Transverse colon (tissue), 4 donors: Measurements from ENCODE around the gene PRRG2. TPM values are rescaled to one million over a fixed set of nuclear protein-coding genes. Genes with fewer than 3 reads are reported as not detected.

Experiments used
- DNase-seq: peaks from one replicate; pipeline ENCODE4 v3.0.0-alpha.2; 2019
- H3K27ac ChIP-seq, 4 donors: fragments of 200-600 bp; sonication (generic); 2 replicates each; pipeline ENCODE4 v1.5.1; 2016 to 2018; ENCODE audit warnings: inconsistent platforms in 4 of 4
- H3K27me3 ChIP-seq: fragments of 200-600 bp; sonication (generic); 2 replicates; pipeline ENCODE4 v1.5.1; 2017; ENCODE audit warnings: inconsistent platforms
- H3K36me3 ChIP-seq, 4 donors: fragments of 200-600 bp; sonication (generic); 2 replicates each; pipeline ENCODE4 v1.5.1; 2017 to 2019; ENCODE audit warnings: inconsistent platforms in 4 of 4
- H3K4me1 ChIP-seq, 4 donors: fragments of 200-600 bp; sonication (generic); 2 replicates each; pipeline ENCODE4 v1.5.1; 2017 to 2020; ENCODE audit warnings: inconsistent platforms in 4 of 4
- H3K4me3 ChIP-seq, 4 donors: fragments of 200-600 bp; sonication (generic); 1 replicate in 1 of 4; 2 replicates in 3 of 4; pipeline versions ENCODE4 v1.5.1 to v1.6.1; 2017 to 2019; ENCODE audit warnings: inconsistent platforms in 4 of 4
- H3K9me3 ChIP-seq, 2 donors: fragments of 200-600 bp; sonication (generic); 2 replicates each; pipeline ENCODE4 v1.5.1; 2017 to 2019; ENCODE audit warnings: inconsistent platforms in 2 of 2
- CTCF ChIP-seq, 5 experiments: fragments of 200-600 bp in 3 of 5; fragments of 450-650 bp in 2 of 5; sonication (generic) in 3 of 5; IDR thresholded peaks; 1 replicate in 2 of 5; 2 replicates in 3 of 5; pipeline ENCODE4 v1.5.1; 2016 to 2017; ENCODE audit warnings: antibody characterized with exemption in 5 of 5, inconsistent platforms in 3 of 5, mild to moderate bottlenecking in 2 of 5, moderate library complexity in 1 of 5
- EP300 ChIP-seq: sonication (generic); formaldehyde crosslinking; IDR thresholded peaks from one replicate; pipeline ENCODE4 v1.6.1; 2017; ENCODE audit warnings: antibody characterized with exemption, low read depth
- POLR2A ChIP-seq: fragments of 450-650 bp; IDR thresholded peaks from one replicate; pipeline ENCODE4 v1.6.1; 2016; ENCODE audit warnings: antibody characterized with exemption, mild to moderate bottlenecking, moderate library complexity
- POLR2AphosphoS5 ChIP-seq, 3 donors: sonication (generic); formaldehyde crosslinking; IDR thresholded peaks; one replicate each; pipeline ENCODE4 v1.6.1; 2016; ENCODE audit warnings: antibody characterized with exemption in 3 of 3
- whole genome bisulfite sequencing, 2 donors: methylation state at CpG; one replicate each; pipeline ENCODE4 v1.1.5; 2018; ENCODE audit warnings: low coverage in 1 of 2; 5-methylcytosine and 5-hydroxymethylcytosine counted together
- in situ Hi-C, 4 donors: fragments of 200-750 bp; cut with MboI; loops; one replicate each; pipeline versions ENCODE4 v1.15.0 to v1.15.1; 2017; ENCODE audit warnings: low sequenced_read_pairs in 3 of 4, low pct_ligation_motif_present in 1 of 4, low pct_unique_long_range_greater_than_20kb in 1 of 4
- intact Hi-C: fragments of 100-400 bp; cut with DNase I; formaldehyde crosslinking; loops from one replicate; pipeline ENCODE4 v1.15.1; 2023; ENCODE audit warnings: low total_unique reads
- total RNA-seq, 4 donors: library from RNA; depleted of rRNA; stranded (reverse); fragments of >200 nt; gene quantifications; one replicate each; pipeline ENCODE4 v1.1.0, GENCODE V29; 2016

PRRG2 gene
- total RNA-seq, 4 donors from 2014 or later, result 0.40 to 22.7 (median 12.2) TPM

GRCh38 chr19:49589502-49589905 is 8.4 kb downstream of the PRRG2 start:
- in situ Hi-C loops (loop anchor here in 1 of 4 donors (10.0 kb wide), 1 partner anchor 75 kb away; the partner anchor contains the start of genes BCL2L12 and IRF3), intact Hi-C loops (no loop called here)
- 39 to 48% methylated on average over 2 to 5 of the region's 5 CpGs for WGBS, 2 donors
- Histone ChIP-seq H3K27me3 (no peaks in the 10 kb centered on the region), H3K27ac (peak overlapping the region; percentile 92 to 97 (median 93)), H3K9me3 (no peaks in the 10 kb centered on the region), H3K36me3 (peaks cover 0 to 6% (median 1%) of the 10 kb centered on the region in 4 donors), H3K4me3 (peak overlapping the region in 1 of 4 donors; percentile 88), H3K4me1 (peaks cover 17 to 32% (median 22%) of the 10 kb centered on the region in 4 donors)
- no peak for TF ChIP-seq EP300
- TF ChIP-seq POLR2AphosphoS5 (IDR thresholded peaks at IDR 0.05), result no peak
- DNase-seq, result no peak

GRCh38 chr19:49590071-49590970 is 9.2 kb downstream of the PRRG2 start:
- WGBS, 2 donors, result 0% methylated on average over 52 of the region's 58 CpGs; no CpG with 5 or more reads in 1 of the 2 donors
- no peaks in the 10 kb centered on the region for H3K27me3 ChIP-seq
- peaks cover 0 to 12% (median 5%) of the 10 kb centered on the region in 4 donors for H3K36me3 ChIP-seq
- peaks cover 17 to 32% (median 22%) of the 10 kb centered on the region in 4 donors for H3K4me1 ChIP-seq
- H3K27ac ChIP-seq, result peak overlapping the region; percentile 92 to 97 (median 93)
- H3K9me3 ChIP-seq, result no peaks in the 10 kb centered on the region
- intact Hi-C loops (loop anchor here (5.0 kb wide), 1 partner anchor 47 kb away; no protein-coding TSS in a partner anchor), in situ Hi-C loops (no loop called here)
- H3K4me3 ChIP-seq, result peak overlapping the region; percentile 68 to 88 (median 78)
- TF ChIP-seq POLR2AphosphoS5 (IDR thresholded peaks at IDR 0.05) (peak; percentile 86 to 91 (median 91)), CTCF (IDR thresholded peaks at IDR 0.05) (peak in 2 of 5 experiments; percentile 20 to 33), EP300 (no peak), POLR2A (peak; percentile 85)
- DNase-seq, result peak; percentile 98

- H3K27me3 ChIP-seq, result no peaks in the 10 kb centered on the region
- in situ Hi-C loops, result no loop called here
- 0% methylated on average over 3 to 14 of the region's 66 CpGs for WGBS, 2 donors
- H3K4me3 ChIP-seq, result peak within 1 kb of the TSS; percentile 68 to 92 (median 88)
- intact Hi-C loops, result loop anchor here (5.0 kb wide), 1 partner anchor 46 kb away; no protein-coding TSS in a partner anchor
- peaks cover 17 to 32% (median 22%) of the 10 kb centered on the region in 4 donors for H3K4me1 ChIP-seq
- peaks cover 0 to 20% (median 7%) of the 10 kb centered on the region in 4 donors for H3K36me3 ChIP-seq
- H3K27ac ChIP-seq, result peak within 1 kb of the TSS; percentile 92 to 97 (median 93)
- peak; percentile 68 for DNase-seq
- TF ChIP-seq POLR2AphosphoS5 (IDR thresholded peaks at IDR 0.05) (peak in 1 of 3 donors; percentile 31), POLR2A (no peak)
- no peaks in the 10 kb centered on the region for H3K9me3 ChIP-seq
Observed at GRCh38 chr19:49590971-49591730, 10.0 kb downstream of the PRRG2 start, which contains the start of gene PRR12. PRR12 (plus strand) TSS chr19:49591182; CDS start chr19:49591655, 473 bp downstream.

- DNase-seq, result peak; percentile 50
- H3K4me1 ChIP-seq, result peaks cover 17 to 32% (median 22%) of the 10 kb centered on the region in 4 donors
Observed at GRCh38 chr19:49591731-49592485, 10.8 kb downstream of the PRRG2 start.

More at GRCh38 chr19:49591731-49592485, 10.8 kb downstream of the PRRG2 start:
- H3K27me3 ChIP-seq, result no peaks in the 10 kb centered on the region
- TF ChIP-seq POLR2AphosphoS5 (IDR thresholded peaks at IDR 0.05) (no peak), POLR2A (no peak), CTCF (IDR thresholded peaks at IDR 0.05) (no peak), EP300 (no peak)
- in situ Hi-C loops (no loop called here), intact Hi-C loops (loop anchor here (5.0 kb wide), 1 partner anchor 45 kb away; no protein-coding TSS in a partner anchor)
- H3K36me3 ChIP-seq, result peaks cover 0 to 24% (median 11%) of the 10 kb centered on the region in 4 donors
- no peaks in the 10 kb centered on the region for H3K9me3 ChIP-seq
- H3K27ac ChIP-seq, result peak overlapping the region; percentile 92 to 97 (median 93)
- WGBS, 2 donors, result 0% methylated on average over 44 of the region's 51 CpGs; no CpG with 5 or more reads in 1 of the 2 donors
- peak overlapping the region; percentile 68 to 92 (median 88) for H3K4me3 ChIP-seq
